GM12892 (cell line): ENCODE measurements around the gene TMEM98.

ENCODE experiments used
- POLR2A ChIP-seq: IDR thresholded peaks from 2 replicates; pipeline ENCODE4 v1.6.1; 2011; ENCODE audit warnings: low read depth, low read length, control low read depth
- POLR2AphosphoS5 ChIP-seq: IDR thresholded peaks from 2 replicates; pipeline ENCODE4 v1.6.1; 2011; ENCODE audit warnings: low read depth, low read length, control low read depth
- TAF1 ChIP-seq: IDR thresholded peaks from 2 replicates; pipeline ENCODE4 v1.6.1; 2011; ENCODE audit warnings: low read depth, mild to moderate bottlenecking, control low read depth, low read length, borderline replicate concordance

DNA sequence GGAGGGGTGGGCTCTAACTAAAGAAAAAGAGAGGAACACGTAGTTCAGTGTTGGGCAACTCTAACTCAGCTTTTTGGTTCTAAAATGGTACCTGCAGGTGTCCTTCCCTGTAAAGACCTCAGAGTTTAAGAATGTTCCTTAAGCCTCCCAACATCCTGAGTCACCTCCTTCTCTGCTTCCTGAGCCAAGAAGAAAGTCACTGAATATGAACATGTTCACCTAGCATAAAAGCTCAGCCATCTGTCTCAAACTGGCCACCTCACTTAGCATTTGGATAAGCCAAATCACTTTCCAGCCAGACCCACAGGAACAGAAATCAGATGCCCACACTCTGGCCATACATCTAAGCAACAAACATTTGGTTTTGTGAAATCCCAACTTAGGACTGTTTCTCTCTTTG, 3.7 kb downstream of the TMEM98 start:
- no peak for TF ChIP-seq POLR2A
- no peak for TF ChIP-seq POLR2AphosphoS5
- TF ChIP-seq TAF1, result no peak
